ENCODE measurements around the gene STAT5B.
"Not testable (repeated sequence)": the region's sequence is repeated elsewhere in the genome, so short reads cannot be mapped to it uniquely, and the experiment has no call there.

STAT5B gene

GRCh38 chr17:42221886-42222745 is 54.1 kb downstream of the STAT5B start:
- peak; percentile 31 for TF ChIP-seq CTCF (IDR thresholded peaks at IDR 0.05)
- H3K4me2 ChIP-seq (ENCODE audit: low read length) = no peak overlapping the region
- H3K79me2 ChIP-seq = peaks cover 2% of the 10 kb centered on the region
- no peaks in the 10 kb centered on the region for H3K27me3 ChIP-seq (ENCODE audit: control insufficient read depth, insufficient read depth, low read length)
- H3K4me3 ChIP-seq (ENCODE audit: low read depth, low read length) = no peak overlapping the region
- H3K36me3 ChIP-seq (ENCODE audit: control insufficient read depth, insufficient read depth, low read length) = no peaks in the 10 kb centered on the region
- H3K27ac ChIP-seq = no peak overlapping the region
- H3K9ac ChIP-seq = no peak overlapping the region
- H2AFZ ChIP-seq = no peak overlapping the region
- no peaks in the 10 kb centered on the region for H3K9me3 ChIP-seq (ENCODE audit: control insufficient read depth, low read length)
- no peaks in the 10 kb centered on the region for H3K4me1 ChIP-seq

GRCh38 chr17:42219280-42219679 is 56.9 kb downstream of the STAT5B start:
- H3K4me1 ChIP-seq; H3K79me2 ChIP-seq; H3K9me3 ChIP-seq (ENCODE audit: control insufficient read depth, low read length); H3K27ac ChIP-seq; H3K4me3 ChIP-seq (ENCODE audit: low read depth, low read length); H3K36me3 ChIP-seq (ENCODE audit: control insufficient read depth, insufficient read depth, low read length); H3K27me3 ChIP-seq (ENCODE audit: control insufficient read depth, insufficient read depth, low read length); H3K4me2 ChIP-seq (ENCODE audit: low read length); H3K9ac ChIP-seq; H2AFZ ChIP-seq: not testable (repeated sequence)

DNA sequence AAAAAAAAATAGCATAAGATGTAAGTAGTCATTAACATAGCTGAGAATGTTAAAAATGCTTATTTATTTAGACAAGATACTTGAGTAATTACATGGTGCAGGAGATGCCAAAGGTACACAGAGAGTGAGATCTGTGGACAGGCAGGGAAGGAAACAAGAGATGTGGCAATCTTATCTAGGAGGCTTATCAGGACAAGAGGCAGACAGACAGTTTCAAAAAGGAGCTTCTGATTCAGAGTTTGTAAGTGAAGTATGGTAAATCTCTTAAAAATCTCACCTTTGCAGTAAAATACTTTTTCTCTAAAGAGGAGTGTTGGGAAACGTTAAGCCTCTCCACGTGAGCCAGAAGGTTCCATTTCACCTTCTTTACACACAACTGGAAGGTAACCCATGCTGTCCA is 62.0 kb downstream of the STAT5B start:
- H3K9ac ChIP-seq = no peak overlapping the region
- H3K9me3 ChIP-seq (ENCODE audit: control insufficient read depth, low read length) = no peaks in the 10 kb centered on the region
- H3K36me3 ChIP-seq (ENCODE audit: control insufficient read depth, insufficient read depth, low read length) = no peaks in the 10 kb centered on the region
- peaks cover 5% of the 10 kb centered on the region for H3K4me1 ChIP-seq
- no peak overlapping the region for H2AFZ ChIP-seq
- no peaks in the 10 kb centered on the region for H3K27me3 ChIP-seq (ENCODE audit: control insufficient read depth, insufficient read depth, low read length)
- H3K4me3 ChIP-seq (ENCODE audit: low read depth, low read length) = no peak overlapping the region
- no peak overlapping the region for H3K4me2 ChIP-seq (ENCODE audit: low read length)
- TF ChIP-seq CTCF (IDR thresholded peaks at IDR 0.05) = no peak
- H3K79me2 ChIP-seq = no peaks in the 10 kb centered on the region
- no peak overlapping the region for H3K27ac ChIP-seq

- no peak for TF ChIP-seq CTCF (IDR thresholded peaks at IDR 0.05)
- peaks cover 5% of the 10 kb centered on the region for H3K4me1 ChIP-seq
Observed at GRCh38 chr17:42212382-42212781, 63.8 kb downstream of the STAT5B start.

GRCh38 chr17:42211921-42212341 is 64.3 kb downstream of the STAT5B start:
- not testable (repeated sequence) for H3K79me2 ChIP-seq; H2AFZ ChIP-seq; H3K9me3 ChIP-seq (ENCODE audit: control insufficient read depth, low read length); H3K36me3 ChIP-seq (ENCODE audit: control insufficient read depth, insufficient read depth, low read length); H3K27ac ChIP-seq; H3K4me1 ChIP-seq; H3K4me2 ChIP-seq (ENCODE audit: low read length); H3K9ac ChIP-seq; H3K27me3 ChIP-seq (ENCODE audit: control insufficient read depth, insufficient read depth, low read length); H3K4me3 ChIP-seq (ENCODE audit: low read depth, low read length)

More at GRCh38 chr17:42212382-42212781, 63.8 kb downstream of the STAT5B start:
- H2AFZ ChIP-seq = no peak overlapping the region
- H3K79me2 ChIP-seq = no peaks in the 10 kb centered on the region
- H3K36me3 ChIP-seq (ENCODE audit: control insufficient read depth, insufficient read depth, low read length) = no peaks in the 10 kb centered on the region
- H3K9me3 ChIP-seq (ENCODE audit: control insufficient read depth, low read length) = no peaks in the 10 kb centered on the region
- no peaks in the 10 kb centered on the region for H3K27me3 ChIP-seq (ENCODE audit: control insufficient read depth, insufficient read depth, low read length)
- H3K4me2 ChIP-seq (ENCODE audit: low read length) = no peak overlapping the region
- no peak overlapping the region for H3K4me3 ChIP-seq (ENCODE audit: low read depth, low read length)
- no peak overlapping the region for H3K9ac ChIP-seq
- no peak overlapping the region for H3K27ac ChIP-seq
